ENCODE results near the gene SIGLEC12. TPM values are rescaled to one million over a fixed set of nuclear protein-coding genes. Genes with fewer than 3 reads are reported as not detected.
"Not testable (repeated sequence)": the region's sequence is repeated elsewhere in the genome, so short reads cannot be mapped to it uniquely, and the experiment has no call there.

Gene SIGLEC12
- total and polyA plus RNA-seq, 2 donors (not counting 1 experiment from before 2014, with no cell fraction given) = not detected

DNA sequence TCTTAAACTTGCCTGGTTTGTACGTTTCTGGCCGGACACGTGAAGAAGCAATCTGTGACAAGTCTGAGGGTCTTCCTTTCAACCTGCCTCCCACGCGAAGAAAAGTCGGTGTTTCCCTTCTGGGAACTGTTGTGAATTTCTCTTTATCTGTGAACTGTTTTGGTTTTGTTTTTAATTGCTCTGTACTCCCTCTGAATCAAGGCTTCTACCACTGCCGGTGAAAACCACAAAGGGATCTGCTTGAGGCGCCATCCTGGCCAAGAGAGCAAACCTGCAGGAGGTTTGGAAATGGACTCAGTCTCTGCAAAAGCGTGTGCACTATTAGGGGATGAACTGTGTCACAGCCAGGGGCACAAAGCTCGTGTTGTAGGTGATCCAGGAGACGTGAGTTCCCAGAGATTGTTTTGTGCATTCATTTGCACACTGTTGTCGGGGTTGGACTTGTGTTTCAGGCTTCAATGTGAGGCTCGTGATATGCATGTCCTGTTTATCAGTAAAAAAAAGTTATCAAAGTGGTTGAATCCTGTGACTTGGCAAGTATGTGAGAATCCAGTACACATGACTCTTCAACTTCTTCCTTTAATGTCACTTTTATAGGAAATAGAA lies 53.1 kb downstream of the SIGLEC12 start:
- H3K79me2 ChIP-seq (ENCODE audit: control insufficient read depth, insufficient read depth, low read length) = no peaks in the 10 kb centered on the region
- H3K27ac ChIP-seq (ENCODE audit: insufficient read depth, low read length) = no peak overlapping the region
- no peak for TF ChIP-seq EZH2 (IDR thresholded peaks at IDR 0.05; ENCODE audit: low read length, missing control alignments)
- TF ChIP-seq, protein P1, sequence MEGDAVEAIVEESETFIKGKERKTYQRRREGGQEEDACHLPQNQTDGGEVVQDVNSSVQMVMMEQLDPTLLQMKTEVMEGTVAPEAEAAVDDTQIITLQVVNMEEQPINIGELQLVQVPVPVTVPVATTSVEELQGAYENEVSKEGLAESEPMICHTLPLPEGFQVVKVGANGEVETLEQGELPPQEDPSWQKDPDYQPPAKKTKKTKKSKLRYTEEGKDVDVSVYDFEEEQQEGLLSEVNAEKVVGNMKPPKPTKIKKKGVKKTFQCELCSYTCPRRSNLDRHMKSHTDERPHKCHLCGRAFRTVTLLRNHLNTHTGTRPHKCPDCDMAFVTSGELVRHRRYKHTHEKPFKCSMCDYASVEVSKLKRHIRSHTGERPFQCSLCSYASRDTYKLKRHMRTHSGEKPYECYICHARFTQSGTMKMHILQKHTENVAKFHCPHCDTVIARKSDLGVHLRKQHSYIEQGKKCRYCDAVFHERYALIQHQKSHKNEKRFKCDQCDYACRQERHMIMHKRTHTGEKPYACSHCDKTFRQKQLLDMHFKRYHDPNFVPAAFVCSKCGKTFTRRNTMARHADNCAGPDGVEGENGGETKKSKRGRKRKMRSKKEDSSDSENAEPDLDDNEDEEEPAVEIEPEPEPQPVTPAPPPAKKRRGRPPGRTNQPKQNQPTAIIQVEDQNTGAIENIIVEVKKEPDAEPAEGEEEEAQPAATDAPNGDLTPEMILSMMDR (conservative IDR thresholded peaks at IDR 0.05 in 1 of 2, IDR thresholded peaks at IDR 0.05 in 1 of 2; ENCODE audit: low read depth in 1 of 2, low read length in 2 of 2) = no peak
- H2AFZ ChIP-seq (ENCODE audit: low read length) = no peak overlapping the region
- H3K36me3 ChIP-seq (ENCODE audit: control insufficient read depth, insufficient read depth, low read length) = no peaks in the 10 kb centered on the region
- no peak overlapping the region for H3K4me3 ChIP-seq (replicated peaks in 1 of 4; ENCODE audit: control extremely low read depth in 1 of 4, insufficient read depth in 1 of 4, low read depth in 3 of 4, low read length in 4 of 4)
- no peaks in the 10 kb centered on the region for H4K20me1 ChIP-seq (ENCODE audit: control insufficient read depth, extremely low read depth, insufficient read depth, low read length)
- H3K4me2 ChIP-seq (ENCODE audit: extremely low read depth, insufficient read depth, low read length) = no peak overlapping the region
- no peaks in the 10 kb centered on the region for H3K4me1 ChIP-seq (ENCODE audit: control insufficient read depth, extremely low read depth, insufficient read depth, low read length)
- no peak for DNase-seq (ENCODE audit: low read depth in 2 of 2)
- H3K27me3 ChIP-seq (ENCODE audit: control insufficient read depth, insufficient read depth, low read length) = no peaks in the 10 kb centered on the region
- no peak overlapping the region for H3K9ac ChIP-seq (ENCODE audit: insufficient read depth, low read length)
- H3K9me3 ChIP-seq (ENCODE audit: control insufficient read depth, insufficient read depth, low read depth, low read length) = no peaks in the 10 kb centered on the region

DNA sequence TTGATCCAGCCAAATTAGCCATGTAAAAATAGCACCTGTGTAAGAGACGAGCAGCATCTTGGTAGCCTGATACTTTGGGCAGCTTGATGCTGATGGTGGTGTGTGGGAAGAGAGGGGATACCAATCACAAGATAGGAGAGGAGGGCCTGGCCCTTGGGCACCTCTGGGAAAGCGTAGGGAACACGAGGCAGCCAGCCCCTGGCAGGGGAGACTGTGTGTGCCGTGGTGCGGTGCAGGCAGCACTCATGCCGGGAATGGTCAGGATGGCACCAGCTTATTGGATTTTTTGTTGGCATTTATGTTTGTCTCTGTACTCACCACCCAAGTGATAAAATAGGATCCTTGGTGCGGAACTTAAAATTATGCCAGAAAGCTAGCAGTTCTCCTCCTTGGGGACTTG lies 53.6 kb downstream of the SIGLEC12 start:
- H3K4me2 ChIP-seq (ENCODE audit: extremely low read depth, insufficient read depth, low read length) = no peak overlapping the region
- no peaks in the 10 kb centered on the region for H3K27me3 ChIP-seq (ENCODE audit: control insufficient read depth, insufficient read depth, low read length)

DNA sequence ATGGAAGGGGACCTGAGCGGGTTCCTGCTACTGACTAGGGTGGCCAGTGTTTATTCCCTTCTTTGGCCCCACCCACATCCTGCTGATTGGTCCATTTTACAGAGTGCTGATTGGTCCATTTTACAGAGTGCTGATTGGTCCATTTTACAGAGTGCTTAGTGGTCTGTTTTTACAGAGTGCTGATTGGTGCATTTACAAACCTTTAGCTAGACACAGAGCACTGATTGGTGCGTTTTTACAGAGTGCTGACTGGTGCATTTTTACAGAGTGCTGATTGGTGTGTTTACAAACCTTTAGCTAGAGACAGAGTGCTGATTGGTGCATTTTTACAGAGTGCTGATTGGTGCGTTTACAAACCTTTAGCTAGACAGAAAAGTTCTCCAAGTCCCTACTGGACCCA lies 54.1 kb downstream of the SIGLEC12 start:
- H3K27me3 ChIP-seq (ENCODE audit: control insufficient read depth, insufficient read depth, low read length); H3K36me3 ChIP-seq (ENCODE audit: control insufficient read depth, insufficient read depth, low read length); H3K9me3 ChIP-seq (ENCODE audit: control insufficient read depth, insufficient read depth, low read depth, low read length); H3K9ac ChIP-seq (ENCODE audit: insufficient read depth, low read length); H2AFZ ChIP-seq (ENCODE audit: low read length); H3K79me2 ChIP-seq (ENCODE audit: control insufficient read depth, insufficient read depth, low read length); H3K27ac ChIP-seq (ENCODE audit: insufficient read depth, low read length); H4K20me1 ChIP-seq (ENCODE audit: control insufficient read depth, extremely low read depth, insufficient read depth, low read length); DNase-seq (ENCODE audit: low read depth in 2 of 2); H3K4me2 ChIP-seq (ENCODE audit: extremely low read depth, insufficient read depth, low read length); H3K4me1 ChIP-seq (ENCODE audit: control insufficient read depth, extremely low read depth, insufficient read depth, low read length); H3K4me3 ChIP-seq (replicated peaks in 1 of 4; ENCODE audit: control extremely low read depth in 1 of 4, insufficient read depth in 1 of 4, low read depth in 3 of 4, low read length in 4 of 4): not testable (repeated sequence)

More for the DNA sequence above, 53.6 kb downstream of the SIGLEC12 start:
- no peak for DNase-seq (ENCODE audit: low read depth in 2 of 2)
- no peaks in the 10 kb centered on the region for H3K36me3 ChIP-seq (ENCODE audit: control insufficient read depth, insufficient read depth, low read length)
- no peaks in the 10 kb centered on the region for H4K20me1 ChIP-seq (ENCODE audit: control insufficient read depth, extremely low read depth, insufficient read depth, low read length)
- TF ChIP-seq, protein P1 (conservative IDR thresholded peaks at IDR 0.05 in 1 of 2, IDR thresholded peaks at IDR 0.05 in 1 of 2; ENCODE audit: low read depth in 1 of 2, low read length in 2 of 2) = no peak
- no peak for TF ChIP-seq EZH2 (IDR thresholded peaks at IDR 0.05; ENCODE audit: low read length, missing control alignments)
- H3K4me3 ChIP-seq (replicated peaks in 1 of 4; ENCODE audit: control extremely low read depth in 1 of 4, insufficient read depth in 1 of 4, low read depth in 3 of 4, low read length in 4 of 4) = no peak overlapping the region
- no peak overlapping the region for H3K27ac ChIP-seq (ENCODE audit: insufficient read depth, low read length)
- H2AFZ ChIP-seq (ENCODE audit: low read length) = no peak overlapping the region
- no peaks in the 10 kb centered on the region for H3K9me3 ChIP-seq (ENCODE audit: control insufficient read depth, insufficient read depth, low read depth, low read length)
- H3K9ac ChIP-seq (ENCODE audit: insufficient read depth, low read length) = no peak overlapping the region
- H3K79me2 ChIP-seq (ENCODE audit: control insufficient read depth, insufficient read depth, low read length) = no peaks in the 10 kb centered on the region
- H3K4me1 ChIP-seq (ENCODE audit: control insufficient read depth, extremely low read depth, insufficient read depth, low read length) = no peaks in the 10 kb centered on the region

All from fibroblast of lung (primary cell).